ENCODE data around the gene IMP3. TPM values are rescaled to one million over a fixed set of nuclear protein-coding genes. Genes with fewer than 3 reads are reported as not detected.

Gene IMP3
- total and polyA plus RNA-seq, 2 experiments from 2014 or later = 105 to 116 TPM

DNA sequence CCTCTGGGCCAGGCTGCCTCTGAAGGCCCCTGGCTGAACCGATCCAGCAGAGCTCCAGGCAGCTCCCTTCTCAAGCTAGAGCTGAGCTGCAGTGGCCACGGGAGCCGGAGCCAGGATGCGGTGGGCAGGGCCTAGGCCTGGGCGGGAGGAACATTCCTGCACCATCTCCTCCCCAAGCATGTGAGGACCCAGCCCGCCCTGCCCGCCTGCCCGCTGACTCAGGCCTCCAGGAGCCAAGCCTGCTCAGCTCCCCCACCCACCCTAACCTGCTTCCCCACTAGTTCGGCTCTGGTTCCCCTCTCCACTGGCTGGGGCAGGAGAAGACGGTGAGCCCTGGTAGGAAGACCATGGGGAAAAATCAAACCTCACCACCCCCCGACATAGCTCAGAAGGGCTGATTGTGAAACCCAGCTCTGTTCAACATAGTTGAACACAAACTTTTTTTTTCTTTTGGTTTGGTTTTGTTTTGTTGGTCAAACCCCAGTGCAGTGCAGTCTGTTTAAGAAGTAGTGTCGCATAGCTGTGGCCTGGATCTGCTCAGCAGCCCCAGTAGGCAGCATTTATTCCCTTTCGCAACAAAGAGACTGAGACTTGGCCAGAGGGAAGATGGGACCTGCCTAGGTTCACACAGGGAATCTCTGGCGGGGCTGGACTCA, 21.2 kb upstream of the IMP3 start:
- no peak overlapping the region for H3K4me3 ChIP-seq
- H3K36me3 ChIP-seq = no peaks in the 10 kb centered on the region
- no peaks in the 10 kb centered on the region for H3K9me3 ChIP-seq (ENCODE audit: low read depth)
- no peaks in the 10 kb centered on the region for H3K27me3 ChIP-seq
- DNase-seq (ENCODE audit: low read depth in 1 of 2, low spot score in 1 of 2) = peak in 1 of 2 donors; percentile 97
- H3K4me1 ChIP-seq (ENCODE audit: low read depth) = no peaks in the 10 kb centered on the region
- H3K27ac ChIP-seq = no peak overlapping the region
- TF ChIP-seq, protein P1, sequence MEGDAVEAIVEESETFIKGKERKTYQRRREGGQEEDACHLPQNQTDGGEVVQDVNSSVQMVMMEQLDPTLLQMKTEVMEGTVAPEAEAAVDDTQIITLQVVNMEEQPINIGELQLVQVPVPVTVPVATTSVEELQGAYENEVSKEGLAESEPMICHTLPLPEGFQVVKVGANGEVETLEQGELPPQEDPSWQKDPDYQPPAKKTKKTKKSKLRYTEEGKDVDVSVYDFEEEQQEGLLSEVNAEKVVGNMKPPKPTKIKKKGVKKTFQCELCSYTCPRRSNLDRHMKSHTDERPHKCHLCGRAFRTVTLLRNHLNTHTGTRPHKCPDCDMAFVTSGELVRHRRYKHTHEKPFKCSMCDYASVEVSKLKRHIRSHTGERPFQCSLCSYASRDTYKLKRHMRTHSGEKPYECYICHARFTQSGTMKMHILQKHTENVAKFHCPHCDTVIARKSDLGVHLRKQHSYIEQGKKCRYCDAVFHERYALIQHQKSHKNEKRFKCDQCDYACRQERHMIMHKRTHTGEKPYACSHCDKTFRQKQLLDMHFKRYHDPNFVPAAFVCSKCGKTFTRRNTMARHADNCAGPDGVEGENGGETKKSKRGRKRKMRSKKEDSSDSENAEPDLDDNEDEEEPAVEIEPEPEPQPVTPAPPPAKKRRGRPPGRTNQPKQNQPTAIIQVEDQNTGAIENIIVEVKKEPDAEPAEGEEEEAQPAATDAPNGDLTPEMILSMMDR (IDR thresholded peaks at IDR 0.05; ENCODE audit: low read depth, low read length) = no peak

DNA sequence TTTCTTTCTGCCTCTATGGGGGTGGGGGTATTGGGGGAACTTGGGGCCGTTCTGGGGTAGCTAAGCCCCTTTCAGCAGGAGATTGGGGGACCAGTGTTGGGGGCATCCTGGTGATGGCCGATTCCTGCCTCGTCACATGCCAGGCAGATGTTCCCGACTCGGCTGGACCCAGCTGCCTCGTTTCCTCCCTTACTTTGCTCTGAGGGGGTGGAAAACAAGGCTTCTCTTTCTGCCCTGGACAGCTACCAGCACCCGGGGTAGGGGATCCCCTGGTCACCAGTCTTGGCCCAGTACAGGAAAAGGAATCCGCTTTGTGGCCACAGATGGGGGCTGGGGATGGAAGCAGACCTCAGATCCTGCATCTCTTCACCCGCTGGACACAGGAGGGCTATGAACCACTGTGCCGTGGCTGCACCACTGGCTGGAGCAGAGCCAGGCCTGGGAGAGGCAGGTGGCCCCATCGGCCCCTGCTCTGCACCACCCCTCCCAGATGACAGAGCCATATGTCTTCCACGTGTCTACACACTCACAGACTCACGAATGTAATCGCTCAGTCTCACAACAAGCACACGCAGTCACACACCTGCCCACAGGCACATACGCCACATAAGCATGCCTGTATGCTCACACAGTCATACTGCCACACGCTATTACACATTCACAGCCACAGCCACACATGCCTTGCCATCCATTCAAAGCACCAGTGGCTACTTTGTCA, 20.1 kb upstream of the IMP3 start:
- no peak for DNase-seq (ENCODE audit: low read depth in 1 of 2, low spot score in 1 of 2)
- Histone ChIP-seq H3K4me3 (no peak overlapping the region), H3K4me1 (ENCODE audit: low read depth) (no peaks in the 10 kb centered on the region), H3K27me3 (no peaks in the 10 kb centered on the region), H3K27ac (no peak overlapping the region), H3K9me3 (ENCODE audit: low read depth) (no peaks in the 10 kb centered on the region), H3K36me3 (no peaks in the 10 kb centered on the region)
- TF ChIP-seq, protein P1 (IDR thresholded peaks at IDR 0.05; ENCODE audit: low read depth, low read length) = no peak

DNA sequence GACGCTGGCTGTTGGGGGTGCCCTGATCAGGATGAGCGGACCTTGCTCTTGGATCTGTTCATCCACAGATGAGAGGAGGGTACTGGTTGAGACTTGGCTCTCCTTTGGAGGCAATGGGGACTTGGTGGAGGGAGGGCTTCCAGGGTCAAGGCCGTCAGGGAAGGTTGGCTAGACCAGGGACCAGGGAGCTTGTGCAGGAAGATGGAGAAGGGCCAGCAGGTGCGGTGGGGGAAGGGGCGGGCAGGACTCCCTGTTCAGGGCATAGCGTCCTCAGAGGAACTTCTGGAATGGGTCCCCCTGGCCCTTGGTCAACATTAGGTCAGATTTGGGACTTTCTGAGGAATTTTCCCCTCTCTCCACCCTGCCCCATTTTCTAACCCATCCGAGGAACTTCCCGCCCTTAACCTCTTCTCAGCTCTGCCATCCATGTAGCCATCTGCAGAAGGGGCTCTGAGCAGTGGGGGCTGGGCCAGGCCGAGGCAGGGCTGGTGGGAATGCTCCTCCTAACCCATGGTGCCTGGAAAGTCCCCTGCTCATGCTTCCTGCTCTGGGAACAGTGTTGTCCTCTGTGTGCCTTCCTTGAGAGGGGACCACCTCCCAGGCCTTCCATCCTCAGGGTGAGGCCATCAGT, 19.2 kb upstream of the IMP3 start:
- no peak overlapping the region for H3K27ac ChIP-seq
- H3K4me1 ChIP-seq (ENCODE audit: low read depth) = no peaks in the 10 kb centered on the region
- no peak for DNase-seq (ENCODE audit: low read depth in 1 of 2, low spot score in 1 of 2)
- no peaks in the 10 kb centered on the region for H3K36me3 ChIP-seq
- no peaks in the 10 kb centered on the region for H3K9me3 ChIP-seq (ENCODE audit: low read depth)
- no peaks in the 10 kb centered on the region for H3K27me3 ChIP-seq
- TF ChIP-seq, protein P1 (IDR thresholded peaks at IDR 0.05; ENCODE audit: low read depth, low read length) = no peak
- H3K4me3 ChIP-seq = no peak overlapping the region

DNA sequence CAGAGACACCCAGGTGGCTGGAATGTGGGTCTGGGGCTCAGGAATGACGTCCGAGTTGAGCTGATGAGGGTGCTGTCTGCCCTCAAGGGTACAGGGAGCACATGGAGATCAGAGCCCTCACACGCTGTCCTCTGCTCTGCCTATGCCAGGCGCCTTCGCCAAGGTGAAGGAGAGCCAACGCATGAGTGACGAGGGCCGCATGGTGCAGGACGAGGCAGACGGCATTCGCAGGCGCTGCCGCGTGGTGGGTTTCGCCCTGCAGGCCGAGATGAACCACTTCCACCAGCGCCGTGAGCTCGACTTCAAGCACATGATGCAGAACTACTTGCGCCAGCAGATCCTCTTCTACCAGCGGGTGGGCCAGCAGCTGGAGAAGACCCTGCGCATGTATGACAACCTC, 16.8 kb upstream of the IMP3 start:
- no peaks in the 10 kb centered on the region for H3K9me3 ChIP-seq (ENCODE audit: low read depth)
- no peak overlapping the region for H3K4me3 ChIP-seq
- no peaks in the 10 kb centered on the region for H3K36me3 ChIP-seq
- no peaks in the 10 kb centered on the region for H3K27me3 ChIP-seq
- TF ChIP-seq, protein P1 (IDR thresholded peaks at IDR 0.05; ENCODE audit: low read depth, low read length) = no peak
- peaks cover 16% of the 10 kb centered on the region for H3K4me1 ChIP-seq (ENCODE audit: low read depth)
- DNase-seq (ENCODE audit: low read depth in 1 of 2, low spot score in 1 of 2) = no peak
- no peak overlapping the region for H3K27ac ChIP-seq

DNA sequence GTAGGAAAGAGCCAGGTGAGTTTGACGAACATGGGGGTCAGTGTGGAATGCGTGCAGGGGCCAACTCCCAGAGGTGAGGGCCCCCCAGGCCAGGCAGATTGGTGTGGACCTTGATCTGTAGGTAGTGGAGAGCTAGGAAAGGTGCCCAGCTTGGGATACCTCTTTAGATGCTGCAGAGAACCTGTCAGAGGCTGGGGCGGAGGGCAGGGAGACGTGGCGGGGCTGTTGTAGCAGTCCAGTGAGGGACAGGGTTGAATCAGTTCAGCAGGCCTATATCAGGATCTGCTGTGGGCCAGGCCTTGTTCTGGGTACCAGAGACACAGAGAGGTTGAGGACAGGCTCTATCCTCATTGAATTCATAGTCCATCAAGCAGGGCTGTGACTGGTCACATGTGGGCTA, 16.3 kb upstream of the IMP3 start:
- no peaks in the 10 kb centered on the region for H3K36me3 ChIP-seq
- no peak overlapping the region for H3K4me3 ChIP-seq
- no peak for DNase-seq (ENCODE audit: low read depth in 1 of 2, low spot score in 1 of 2)
- no peaks in the 10 kb centered on the region for H3K9me3 ChIP-seq (ENCODE audit: low read depth)
- H3K27ac ChIP-seq = no peak overlapping the region
- H3K4me1 ChIP-seq (ENCODE audit: low read depth) = peaks cover 17% of the 10 kb centered on the region
- no peaks in the 10 kb centered on the region for H3K27me3 ChIP-seq
- TF ChIP-seq, protein P1 (IDR thresholded peaks at IDR 0.05; ENCODE audit: low read depth, low read length) = no peak

Measured in cardiac muscle cell (in vitro differentiated cells and primary cell).